IPS-18a (cell line): ENCODE results near the gene HCRTR1.

Source experiments
- H3K27ac ChIP-seq: one replicate; pipeline ENCODE4 v1.5.1; 2013; ENCODE audit warnings: low read length
- H3K27me3 ChIP-seq: one replicate; pipeline ENCODE4 v1.6.1; 2013; ENCODE audit warnings: mild to moderate bottlenecking, low read length; ENCODE audit not compliant: control insufficient read depth, insufficient read depth
- H3K36me3 ChIP-seq: one replicate; pipeline ENCODE4 v1.6.1; 2013; ENCODE audit warnings: low read depth, low read length; ENCODE audit not compliant: control insufficient read depth
- H3K4me1 ChIP-seq: one replicate; pipeline ENCODE4 v1.6.1; 2013; ENCODE audit warnings: low read depth, low read length; ENCODE audit not compliant: control insufficient read depth
- H3K4me3 ChIP-seq: one replicate; pipeline ENCODE4 v1.5.1; 2013; ENCODE audit warnings: low read length
- H3K9ac ChIP-seq: one replicate; pipeline ENCODE4 v1.6.1; 2013; ENCODE audit warnings: mild to moderate bottlenecking, low read length, moderate library complexity
- H3K9me3 ChIP-seq: one replicate; pipeline ENCODE4 v1.6.1; 2013; ENCODE audit warnings: low read depth, low read length; ENCODE audit not compliant: control insufficient read depth

Gene HCRTR1

GRCh38 chr1:31575369-31576140 is 41.9 kb upstream of the HCRTR1 start:
- Histone ChIP-seq H3K4me3 (peak overlapping the region; percentile 25), H3K9me3 (no peaks in the 10 kb centered on the region), H3K36me3 (no peaks in the 10 kb centered on the region), H3K4me1 (peaks cover 29% of the 10 kb centered on the region), H3K9ac (no peak overlapping the region), H3K27me3 (peaks cover 4% of the 10 kb centered on the region), H3K27ac (no peak overlapping the region)

GRCh38 chr1:31576201-31576669 is 41.3 kb upstream of the HCRTR1 start, which contains the start of gene TINAGL1:
TINAGL1 (plus strand) TSS chr1:31576515; CDS start chr1:31577149, 634 bp downstream.
- H3K36me3 ChIP-seq, result no peaks in the 10 kb centered on the region
- no peak within 1 kb of the TSS for H3K9ac ChIP-seq
- H3K4me3 ChIP-seq, result peak within 1 kb of the TSS; percentile 25
- no peaks in the 10 kb centered on the region for H3K9me3 ChIP-seq
- H3K4me1 ChIP-seq, result peaks cover 31% of the 10 kb centered on the region
- H3K27ac ChIP-seq, result no peak within 1 kb of the TSS
- peaks cover 4% of the 10 kb centered on the region for H3K27me3 ChIP-seq

- Histone ChIP-seq H3K27ac (no peak overlapping the region), H3K4me1 (peaks cover 31% of the 10 kb centered on the region), H3K9ac (no peak overlapping the region), H3K4me3 (peak overlapping the region; percentile 25), H3K36me3 (no peaks in the 10 kb centered on the region), H3K9me3 (no peaks in the 10 kb centered on the region), H3K27me3 (peaks cover 4% of the 10 kb centered on the region)
Measured at GRCh38 chr1:31576743-31577455, 40.6 kb upstream of the HCRTR1 start.

DNA sequence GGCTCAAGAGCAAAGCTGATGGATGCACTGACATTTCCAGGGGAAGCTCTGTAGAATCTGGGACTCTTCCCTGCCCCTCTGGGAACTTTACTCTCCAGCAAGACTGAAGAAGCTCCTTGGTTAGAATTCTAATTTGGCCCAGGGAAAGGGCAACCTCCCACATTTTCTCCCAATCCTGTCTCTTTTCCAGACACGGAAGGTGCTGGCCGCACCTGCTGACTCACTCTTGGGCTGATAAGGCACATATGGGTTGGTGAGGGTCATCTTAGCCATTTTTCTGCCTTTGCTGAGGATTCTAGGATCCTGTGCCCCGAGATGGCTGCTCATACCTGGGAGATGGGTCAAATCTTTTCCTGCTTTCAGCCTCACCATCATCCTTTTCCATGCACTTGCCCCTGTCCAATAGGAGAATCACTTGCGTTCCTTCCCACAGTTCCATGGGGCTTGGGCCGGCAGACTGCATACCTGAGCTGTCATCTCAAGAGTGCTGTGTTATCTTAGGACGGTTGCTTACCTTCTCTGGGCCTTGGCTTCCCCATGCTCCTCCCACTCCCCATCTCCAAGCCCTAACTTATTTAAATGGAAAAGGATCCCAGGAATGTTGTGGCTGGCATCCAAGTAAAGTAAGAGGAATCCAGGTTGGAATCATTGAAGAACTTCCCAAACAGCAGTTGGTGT is 39.8 kb upstream of the HCRTR1 start:
- no peak overlapping the region for H3K9ac ChIP-seq
- no peak overlapping the region for H3K4me3 ChIP-seq
- no peaks in the 10 kb centered on the region for H3K36me3 ChIP-seq
- no peak overlapping the region for H3K27ac ChIP-seq
- H3K9me3 ChIP-seq, result no peaks in the 10 kb centered on the region
- peaks cover 4% of the 10 kb centered on the region for H3K27me3 ChIP-seq
- H3K4me1 ChIP-seq, result peaks cover 38% of the 10 kb centered on the region

GRCh38 chr1:31579374-31579773 is 38.1 kb upstream of the HCRTR1 start:
- H3K36me3 ChIP-seq, result no peaks in the 10 kb centered on the region
- no peaks in the 10 kb centered on the region for H3K9me3 ChIP-seq
- no peak overlapping the region for H3K9ac ChIP-seq
- peaks cover 4% of the 10 kb centered on the region for H3K27me3 ChIP-seq
- peaks cover 38% of the 10 kb centered on the region for H3K4me1 ChIP-seq
- H3K4me3 ChIP-seq, result no peak overlapping the region
- H3K27ac ChIP-seq, result no peak overlapping the region

- Histone ChIP-seq H3K4me1 (peaks cover 37% of the 10 kb centered on the region), H3K9me3 (no peaks in the 10 kb centered on the region), H3K27ac (no peak overlapping the region)
Measured at GRCh38 chr1:31580513-31580870, 37.0 kb upstream of the HCRTR1 start.

DNA sequence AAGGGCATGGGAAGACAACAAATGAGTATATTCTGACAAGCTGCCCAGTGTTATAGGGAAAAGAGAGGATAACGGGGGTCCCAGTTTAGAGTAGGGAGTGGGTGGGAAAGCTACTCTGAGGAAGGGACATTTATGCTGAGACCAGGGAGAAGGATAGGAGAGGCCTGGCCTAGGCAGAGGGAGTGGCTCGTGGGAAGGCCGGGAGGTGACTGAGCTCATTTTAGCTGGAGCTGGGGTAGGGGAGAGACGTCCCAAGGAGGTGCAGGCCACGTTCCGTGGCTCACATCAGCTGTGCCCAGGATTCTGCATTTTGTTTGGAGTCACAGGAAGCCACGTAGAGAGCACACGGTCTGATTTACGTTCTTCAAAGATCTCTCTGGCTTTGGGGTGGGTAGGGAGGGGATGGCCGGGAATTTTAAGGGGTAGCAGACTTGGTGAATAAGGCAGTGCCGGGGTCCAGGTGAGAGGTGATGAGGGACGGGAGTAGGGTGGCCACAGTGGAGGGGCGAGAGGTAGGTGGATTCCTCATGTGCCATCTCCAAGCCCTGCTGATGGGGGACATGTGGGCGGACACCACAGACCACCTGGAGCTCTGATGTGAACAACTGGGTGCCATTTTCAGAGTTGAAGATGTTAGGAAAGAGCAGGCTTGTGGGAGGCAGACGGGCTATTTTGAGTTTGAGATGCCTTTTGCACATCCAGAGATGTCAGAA is 36.4 kb upstream of the HCRTR1 start:
- Histone ChIP-seq H3K4me3 (no peak overlapping the region), H3K27ac (no peak overlapping the region), H3K4me1 (peaks cover 32% of the 10 kb centered on the region), H3K9me3 (no peaks in the 10 kb centered on the region), H3K36me3 (no peaks in the 10 kb centered on the region), H3K9ac (no peak overlapping the region), H3K27me3 (peaks cover 4% of the 10 kb centered on the region)

More at GRCh38 chr1:31580513-31580870, 37.0 kb upstream of the HCRTR1 start:
- Histone ChIP-seq H3K4me3 (no peak overlapping the region), H3K36me3 (no peaks in the 10 kb centered on the region), H3K27me3 (peaks cover 4% of the 10 kb centered on the region), H3K9ac (no peak overlapping the region)

DNA sequence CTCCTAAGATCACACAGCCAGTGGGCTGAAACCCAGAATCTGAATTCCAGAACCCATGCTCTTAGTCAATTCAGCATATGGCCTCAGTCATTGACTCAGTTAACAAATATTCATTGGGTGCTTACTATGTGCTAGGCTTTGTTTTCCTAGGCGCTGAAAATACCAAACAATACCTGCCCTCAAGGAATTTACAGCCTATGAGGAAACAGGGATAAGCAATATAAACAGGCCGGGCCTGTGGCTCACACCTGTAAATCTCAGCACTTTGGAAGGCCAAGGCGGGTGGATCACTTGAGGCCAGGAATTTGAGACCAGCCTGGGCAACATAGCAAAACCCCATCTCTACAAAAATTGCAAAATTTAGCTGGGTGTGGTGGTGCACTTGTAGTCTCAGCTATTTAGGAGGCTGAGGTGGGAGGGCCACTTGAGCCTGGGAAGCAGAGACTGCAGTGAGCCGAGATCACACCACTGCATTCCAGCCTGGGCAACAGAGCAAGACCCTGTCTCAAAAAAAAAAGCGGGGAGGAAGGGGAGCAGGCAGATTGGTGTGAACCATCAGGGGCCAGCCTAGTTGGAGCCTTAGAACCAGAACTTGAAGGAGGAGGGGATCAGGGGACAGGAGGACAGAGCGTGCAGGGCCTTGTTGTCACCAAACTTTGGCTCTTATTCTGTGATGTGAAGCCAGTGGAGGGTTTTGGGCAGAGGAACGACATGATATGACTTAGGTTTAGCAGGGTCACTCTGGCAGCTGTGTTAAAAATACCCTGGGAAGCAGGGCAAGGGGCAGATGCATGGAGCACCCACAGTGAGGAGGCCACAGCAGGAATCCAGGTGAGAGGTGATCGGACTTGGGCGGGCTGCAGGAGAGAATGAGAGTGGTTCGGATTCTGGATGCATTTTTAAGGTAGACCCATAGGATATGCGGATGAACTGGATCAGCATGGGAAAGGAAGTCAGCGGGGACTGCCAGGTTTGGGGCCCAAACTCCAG is 35.4 kb upstream of the HCRTR1 start:
- peaks cover 25% of the 10 kb centered on the region for H3K4me1 ChIP-seq
- no peak overlapping the region for H3K9ac ChIP-seq
- no peak overlapping the region for H3K4me3 ChIP-seq
- H3K9me3 ChIP-seq, result no peaks in the 10 kb centered on the region
- H3K36me3 ChIP-seq, result no peaks in the 10 kb centered on the region
- peaks cover 4% of the 10 kb centered on the region for H3K27me3 ChIP-seq
- no peak overlapping the region for H3K27ac ChIP-seq

GRCh38 chr1:31583082-31583994 is 34.2 kb upstream of the HCRTR1 start:
- H3K27ac ChIP-seq, result no peak overlapping the region
- H3K9me3 ChIP-seq, result no peaks in the 10 kb centered on the region
- peaks cover 31% of the 10 kb centered on the region for H3K4me1 ChIP-seq
- no peak overlapping the region for H3K4me3 ChIP-seq
- H3K27me3 ChIP-seq, result peaks cover 5% of the 10 kb centered on the region
- no peaks in the 10 kb centered on the region for H3K36me3 ChIP-seq
- H3K9ac ChIP-seq, result no peak overlapping the region
